Keratinocyte (primary cell): ENCODE data around the gene DEGS1. TPM values are rescaled to one million over a fixed set of nuclear protein-coding genes. Genes with fewer than 3 reads are reported as not detected.

Experiments used
- DNase-seq: peaks from one replicate; pipeline ENCODE4 v3.0.0-alpha.2; 2011; ENCODE audit warnings: low read depth, missing footprints, low spot score
- FAIRE-seq: peaks from 2 replicates; lab custom pipeline; 2011; peaks lifted over from hg19 to GRCh38; lab: Jason Lieb, UNC
- H2AFZ ChIP-seq: 2 replicates; pipeline ENCODE4 v1.6.0; 2012; ENCODE audit warnings: low read length, control low read depth, inconsistent platforms; ENCODE audit not compliant: control insufficient read depth
- H3K27ac ChIP-seq: 2 replicates; pipeline ENCODE4 v1.5.1; 2011; ENCODE audit warnings: low read length; ENCODE audit not compliant: control insufficient read depth, insufficient read depth
- H3K27me3 ChIP-seq: 3 replicates; pipeline ENCODE4 v1.6.0; 2011; ENCODE audit warnings: low read length; ENCODE audit not compliant: control insufficient read depth, insufficient read depth; ENCODE audit errors: extremely low read depth
- H3K36me3 ChIP-seq, 2 experiments: 2 replicates in 1 of 2; 3 replicates in 1 of 2; pipeline ENCODE4 v1.5.1; 2011; ENCODE audit warnings: low read length in 2 of 2, mild to moderate bottlenecking in 1 of 2; ENCODE audit not compliant: control insufficient read depth in 2 of 2, insufficient read depth in 2 of 2; ENCODE audit errors: extremely low read depth in 1 of 2
- H3K4me1 ChIP-seq: 3 replicates; pipeline ENCODE4 v1.5.1; 2011; ENCODE audit warnings: low read length; ENCODE audit not compliant: control insufficient read depth, insufficient read depth; ENCODE audit errors: extremely low read depth
- H3K4me2 ChIP-seq: 3 replicates; pipeline ENCODE4 v1.6.0; 2011; ENCODE audit warnings: low read depth, low read length; ENCODE audit not compliant: control insufficient read depth, insufficient read depth; ENCODE audit errors: extremely low read depth
- H3K4me3 ChIP-seq, 3 experiments: fragments of 200-600 bp in 1 of 3; sonication (generic) in 1 of 3; 2 replicates in 2 of 3; 3 replicates in 1 of 3; pipeline ENCODE4 v1.5.1; 2011 to 2016; ENCODE audit warnings: low read length in 3 of 3, mild to moderate bottlenecking in 3 of 3, control low read depth in 2 of 3, inconsistent platforms in 1 of 3, low read depth in 1 of 3, mixed read lengths in 1 of 3, mixed run types in 1 of 3, moderate library complexity in 1 of 3; ENCODE audit not compliant: control insufficient read depth in 2 of 3, insufficient read depth in 2 of 3; ENCODE audit errors: extremely low read depth in 1 of 3
- H3K79me2 ChIP-seq: 2 replicates; pipeline ENCODE4 v1.6.0; 2012; ENCODE audit warnings: low read length; ENCODE audit not compliant: control insufficient read depth, insufficient read depth
- H3K9ac ChIP-seq: 3 replicates; pipeline ENCODE4 v1.6.0; 2011; ENCODE audit warnings: low read length; ENCODE audit not compliant: control insufficient read depth, insufficient read depth; ENCODE audit errors: extremely low read depth
- H3K9me1 ChIP-seq: 3 replicates; pipeline ENCODE4 v1.6.0; 2011; ENCODE audit warnings: low read length; ENCODE audit not compliant: control insufficient read depth, insufficient read depth; ENCODE audit errors: extremely low read depth
- H3K9me3 ChIP-seq: 2 replicates; pipeline ENCODE4 v1.5.1; 2012; ENCODE audit warnings: low read depth, low read length; ENCODE audit not compliant: control insufficient read depth
- H4K20me1 ChIP-seq: 3 replicates; pipeline ENCODE4 v1.6.0; 2011; ENCODE audit warnings: low read length; ENCODE audit not compliant: control insufficient read depth, insufficient read depth; ENCODE audit errors: extremely low read depth
- CTCF ChIP-seq, 3 experiments: IDR thresholded peaks in 1 of 3; conservative IDR thresholded peaks in 1 of 3; optimal IDR thresholded peaks in 1 of 3; 2 replicates in 2 of 3; 3 replicates in 1 of 3; pipeline versions ENCODE3 to v1.5.1; 2011; ENCODE audit warnings: low read length in 3 of 3, mild to moderate bottlenecking in 3 of 3, moderate library complexity in 2 of 3, control low read depth in 1 of 3, inconsistent platforms in 1 of 3; ENCODE audit not compliant: insufficient read depth in 2 of 3; ENCODE audit errors: extremely low read depth in 1 of 3
- EZH2 ChIP-seq: IDR thresholded peaks from one replicate; pipeline ENCODE4 v1.6.1; 2012; ENCODE audit warnings: inconsistent platforms, mild to moderate bottlenecking, low read length, moderate library complexity
- dilution Hi-C: fragments of 300-500 bp; cut with MboI; formaldehyde crosslinking; loops from one replicate; pipeline ENCODE4 v1.7.0; 2020; ENCODE audit warnings: low sequenced_read_pairs; ENCODE audit not compliant: extremely low pct_ligation_motif_present
- polyA plus RNA-seq, 5 experiments: library from polyadenylated mRNA; depleted of rRNA in 3 of 5; stranded (reverse) in 3 of 5; stranded (forward) in 1 of 5; unstranded in 1 of 5; fragments of >200 nt; gene quantifications; 1 replicate in 1 of 5; 2 replicates in 3 of 5; 3 replicates in 1 of 5; pipeline versions ENCODE4 v1.2.1 to v1.2.3, GENCODE V29; 2011 to 2012; ENCODE audit warnings: missing spikeins in 2 of 5, low read depth in 1 of 5, low replicate concordance in 1 of 5

The DEGS1 gene
- polyA plus RNA-seq, 1 donor (not counting 4 experiments of a cell fraction or from before 2014, with no cell fraction given), result 314 TPM

DNA sequence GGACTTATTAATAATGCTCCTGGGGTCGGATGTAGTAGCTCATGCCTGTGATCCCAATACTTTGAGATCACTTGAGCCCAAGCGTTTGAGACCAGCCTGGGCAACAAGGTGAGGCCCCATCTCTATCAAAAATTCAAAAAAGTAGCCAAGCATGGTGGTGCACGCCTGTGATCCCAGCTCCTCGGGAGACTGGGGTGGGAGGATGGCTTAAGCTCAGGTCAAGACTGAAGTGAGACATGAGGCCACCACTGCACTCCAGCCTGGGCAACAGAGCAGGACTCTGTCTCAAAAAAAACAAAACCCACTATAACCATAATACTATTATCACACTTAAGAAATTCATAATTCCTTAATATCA is 1.6 kb upstream of the DEGS1 start:
- H3K4me2 ChIP-seq, result peak overlapping the region; percentile 86
- no peak for FAIRE-seq
- dilution Hi-C loops, result no loop called here
- H4K20me1 ChIP-seq, result no peaks in the 10 kb centered on the region
- peak overlapping the region; percentile 73 for H3K27ac ChIP-seq
- peak overlapping the region; percentile 57 for H2AFZ ChIP-seq
- no peaks in the 10 kb centered on the region for H3K9me3 ChIP-seq
- no peak for DNase-seq
- no peak for TF ChIP-seq CTCF (optimal IDR thresholded peaks at IDR 0.05 in 1 of 3, IDR thresholded peaks at IDR 0.05 in 1 of 3, conservative IDR thresholded peaks at IDR 0.05 in 1 of 3; ENCODE audit: extremely low read depth in 1 of 3, insufficient read depth in 2 of 3, low read length in 3 of 3)
- no peak for TF ChIP-seq EZH2
- peaks cover 30% of the 10 kb centered on the region for H3K4me1 ChIP-seq
- H3K27me3 ChIP-seq, result no peaks in the 10 kb centered on the region
- no peak overlapping the region for H3K4me3 ChIP-seq
- H3K9ac ChIP-seq, result peak overlapping the region; percentile 88
- peaks cover 33% of the 10 kb centered on the region for H3K79me2 ChIP-seq
- no peaks in the 10 kb centered on the region for H3K36me3 ChIP-seq
- no peaks in the 10 kb centered on the region for H3K9me1 ChIP-seq

- DNase-seq (no peak), FAIRE-seq (no peak)
- Histone ChIP-seq H3K36me3 (peaks cover 0 to 2% of the 10 kb centered on the region in 2 experiments), H3K27ac (peak overlapping the region; percentile 73), H3K4me3 (peak overlapping the region; percentile 73 to 91 (median 79)), H3K9me3 (no peaks in the 10 kb centered on the region), H2AFZ (peak overlapping the region; percentile 88), H3K4me1 (peaks cover 32% of the 10 kb centered on the region), H3K79me2 (peaks cover 41% of the 10 kb centered on the region), H3K4me2 (peak overlapping the region; percentile 86), H3K27me3 (no peaks in the 10 kb centered on the region), H3K9me1 (no peaks in the 10 kb centered on the region), H4K20me1 (no peaks in the 10 kb centered on the region), H3K9ac (peak overlapping the region; percentile 88)
- dilution Hi-C loops, result no loop called here
- no peak for TF ChIP-seq EZH2
- TF ChIP-seq CTCF (optimal IDR thresholded peaks at IDR 0.05 in 1 of 3, IDR thresholded peaks at IDR 0.05 in 1 of 3, conservative IDR thresholded peaks at IDR 0.05 in 1 of 3; ENCODE audit: extremely low read depth in 1 of 3, insufficient read depth in 2 of 3, low read length in 3 of 3), result no peak
These were observed 779 bp upstream of the DEGS1 start for GRCh38 chr1:224182057-224182865.
